Myocyte (in vitro differentiated cells): Measurements from ENCODE around the gene CS. TPM values are rescaled to one million over a fixed set of nuclear protein-coding genes. Genes with fewer than 3 reads are reported as not detected.
"Not testable (repeated sequence)": the region's sequence is repeated elsewhere in the genome, so short reads cannot be mapped to it uniquely, and the experiment has no call there.

Source experiments
- DNase-seq: peaks from one replicate; pipeline ENCODE4 v3.0.0-alpha.2; 2012; ENCODE audit warnings: low read depth
- polyA plus RNA-seq: library from polyadenylated mRNA; unstranded; fragments of >200 nt; gene quantifications from one replicate; pipeline ENCODE4 v1.2.1, GENCODE V29; 2012; ENCODE audit warnings: missing spikeins
- total RNA-seq: library from RNA; depleted of rRNA; stranded (reverse); fragments of >200 nt; gene quantifications from 2 replicates; pipeline ENCODE4 v1.2.3, GENCODE V29; 2014

The CS gene
- 178 and 184 TPM in 2 replicates for total RNA-seq
- 98.3 TPM for polyA plus RNA-seq

- DNase-seq = peak; percentile 99
Observed at GRCh38 chr12:56299853-56300643, at the start of gene CS. Gene CS, minus strand, starts transcription at chr12:56300330. Its CDS starts 129 bp downstream, at chr12:56300201.

- no peak for DNase-seq
Observed at GRCh38 chr12:56348776-56349175, 48.6 kb upstream of the CS start.

- not testable (repeated sequence) for DNase-seq
Observed at GRCh38 chr12:56347255-56347654, 47.1 kb upstream of the CS start.

GRCh38 chr12:56346675-56347074 lies 46.5 kb upstream of the CS start:
- DNase-seq = peak; percentile 17

GRCh38 chr12:56342290-56342689 lies 42.2 kb upstream of the CS start:
- DNase-seq = not testable (repeated sequence)

- DNase-seq = no peak
Observed at GRCh38 chr12:56341616-56342015, 41.5 kb upstream of the CS start.

- DNase-seq = no peak
Observed at GRCh38 chr12:56339158-56339422, 39.0 kb upstream of the CS start.

GRCh38 chr12:56338308-56339157 lies 38.4 kb upstream of the CS start, which contains the start of gene IL23A:
Gene IL23A, plus strand, starts transcription at chr12:56338884. Its CDS starts 161 bp downstream, at chr12:56339045.
- DNase-seq = peak; percentile 32

- DNase-seq = no peak
Observed at GRCh38 chr12:56337753-56338251, 37.7 kb upstream of the CS start.

- no peak for DNase-seq
Observed at GRCh38 chr12:56336361-56337167, 36.4 kb upstream of the CS start.

GRCh38 chr12:56335527-56335926 lies 35.4 kb upstream of the CS start:
- DNase-seq = not testable (repeated sequence)

- no peak for DNase-seq
Observed at GRCh38 chr12:56334490-56334793, 34.3 kb upstream of the CS start.

- peak; percentile 99 for DNase-seq
Observed at GRCh38 chr12:56333679-56334489, 33.8 kb upstream of the CS start, which contains the start of gene PAN2. Gene PAN2, minus strand, starts transcription at chr12:56334000. Its CDS starts 906 bp downstream, at chr12:56333094.

GRCh38 chr12:56333197-56333678 lies 33.1 kb upstream of the CS start:
- DNase-seq = no peak

GRCh38 chr12:56332512-56333196 lies 32.5 kb upstream of the CS start:
- DNase-seq = no peak

- DNase-seq = no peak
Observed at GRCh38 chr12:56330936-56331490, 30.9 kb upstream of the CS start.

- DNase-seq = no peak
Observed at GRCh38 chr12:56326533-56326932, 26.4 kb upstream of the CS start.

- DNase-seq = no peak
Observed at GRCh38 chr12:56326126-56326525, 26.0 kb upstream of the CS start.

GRCh38 chr12:56324206-56324605 lies 24.1 kb upstream of the CS start:
- no peak for DNase-seq
